HUES6 (cell line): ENCODE results near the gene HSD17B11.
"Not testable (repeated sequence)": the region's sequence is repeated elsewhere in the genome, so short reads cannot be mapped to it uniquely, and the experiment has no call there.

ENCODE experiments used
- H3K27ac ChIP-seq: 2 replicates; pipeline ENCODE4 v1.7.0; 2013; ENCODE audit warnings: low read depth, mild to moderate bottlenecking, low read length, inconsistent platforms
- H3K27me3 ChIP-seq: 2 replicates; pipeline ENCODE4 v1.6.1; 2013; ENCODE audit warnings: low read length; ENCODE audit not compliant: control insufficient read depth, insufficient read depth
- H3K36me3 ChIP-seq: 2 replicates; pipeline ENCODE4 v1.6.1; 2013; ENCODE audit warnings: low read length; ENCODE audit not compliant: control insufficient read depth, insufficient read depth
- H3K4me1 ChIP-seq: 2 replicates; pipeline ENCODE4 v1.6.1; 2013; ENCODE audit warnings: low read length; ENCODE audit not compliant: control insufficient read depth, insufficient read depth
- H3K4me3 ChIP-seq: 2 replicates; pipeline ENCODE4 v1.5.1; 2013; ENCODE audit warnings: low read depth, low read length
- H3K9ac ChIP-seq: one replicate; pipeline ENCODE4 v1.6.1; 2013; ENCODE audit warnings: mild to moderate bottlenecking, low read length
- H3K9me3 ChIP-seq: 2 replicates; pipeline ENCODE4 v1.6.1; 2013; ENCODE audit warnings: low read depth, low read length; ENCODE audit not compliant: control insufficient read depth, insufficient read depth

HSD17B11 gene

DNA sequence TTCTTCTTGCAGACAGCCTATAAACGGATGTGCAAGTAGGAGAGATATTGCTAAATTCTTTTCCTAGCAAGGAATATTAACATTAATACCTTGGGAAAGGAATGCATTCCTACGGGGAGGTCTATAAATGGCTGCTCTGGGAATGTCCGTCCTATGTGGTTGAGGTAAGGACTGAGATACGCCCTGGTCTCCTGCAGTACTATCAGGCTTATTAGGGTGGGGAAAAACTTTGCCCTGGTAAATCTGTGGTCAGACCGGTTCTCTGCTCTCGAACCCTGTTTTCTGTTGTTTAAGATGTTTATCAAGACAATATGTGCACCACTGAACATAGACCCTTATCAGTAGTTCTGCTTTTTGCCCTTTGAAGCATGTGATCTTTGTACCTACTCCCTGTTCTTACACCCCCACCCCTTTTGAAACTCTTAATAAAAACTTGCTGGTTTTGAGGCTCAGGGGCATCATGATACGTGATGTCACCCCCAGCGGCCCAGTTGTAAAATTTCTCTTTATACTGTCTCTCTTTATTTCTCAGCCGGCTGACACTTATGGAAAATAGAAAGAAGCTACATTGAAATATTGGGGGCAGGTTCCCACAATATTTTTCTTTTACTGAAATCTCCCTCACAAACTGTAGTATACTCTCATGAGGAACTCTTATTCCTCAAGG lies 6.4 kb downstream of the HSD17B11 start:
- H3K9me3 ChIP-seq: peaks cover 11% of the 10 kb centered on the region
- H3K36me3 ChIP-seq, H3K9ac ChIP-seq, H3K27ac ChIP-seq, H3K4me1 ChIP-seq, H3K27me3 ChIP-seq, H3K4me3 ChIP-seq: not testable (repeated sequence)

DNA sequence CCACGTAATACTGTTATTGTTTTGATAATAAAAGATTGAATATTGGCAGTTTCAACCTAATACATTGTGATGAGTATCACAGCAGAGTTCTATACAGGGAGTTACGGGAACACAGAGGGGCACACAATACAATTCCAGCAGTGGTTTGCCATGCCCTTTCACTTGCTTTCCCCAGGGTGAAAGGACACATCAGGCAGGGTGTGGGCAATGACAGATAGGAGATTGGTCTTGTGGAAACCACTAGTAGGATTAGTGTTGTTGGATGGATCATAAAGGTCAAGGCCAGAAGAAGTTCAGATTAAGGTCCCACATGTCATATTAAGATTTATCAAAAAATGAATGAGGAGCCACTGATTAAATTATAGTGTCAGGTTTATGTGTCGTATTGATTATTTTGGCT lies 8.1 kb downstream of the HSD17B11 start:
- Histone ChIP-seq H3K9ac (no peak overlapping the region), H3K4me3 (no peak overlapping the region), H3K27ac (no peak overlapping the region), H3K27me3 (no peaks in the 10 kb centered on the region), H3K9me3 (peaks cover 3% of the 10 kb centered on the region; the same call in 1 of the 2 replicates), H3K36me3 (peaks cover 3% of the 10 kb centered on the region), H3K4me1 (no peaks in the 10 kb centered on the region)

DNA sequence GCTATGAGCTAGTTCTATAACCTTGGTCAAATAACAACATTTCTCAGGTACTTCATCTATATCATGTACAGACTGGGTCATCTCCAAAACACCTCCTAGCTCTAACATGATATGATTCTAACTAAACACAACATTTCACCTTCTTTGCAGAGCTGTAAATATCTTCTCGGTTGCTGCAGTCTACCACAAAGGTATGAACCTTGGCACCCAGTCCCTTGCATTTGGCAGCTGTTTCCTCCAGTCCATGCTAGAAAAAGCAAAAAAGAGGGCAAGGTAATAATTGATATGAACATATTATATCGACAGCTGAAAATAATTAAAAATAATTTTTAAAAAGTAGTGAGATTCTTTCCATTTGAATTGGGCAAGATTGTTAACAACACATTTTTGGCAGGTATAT lies 8.9 kb downstream of the HSD17B11 start:
- H3K27ac ChIP-seq: no peak overlapping the region
- H3K27me3 ChIP-seq: no peaks in the 10 kb centered on the region
- peaks cover 3% of the 10 kb centered on the region for H3K36me3 ChIP-seq
- peaks cover 3% of the 10 kb centered on the region; the same call in 1 of the 2 replicates for H3K9me3 ChIP-seq
- no peaks in the 10 kb centered on the region for H3K4me1 ChIP-seq
- H3K9ac ChIP-seq: no peak overlapping the region
- H3K4me3 ChIP-seq: no peak overlapping the region

DNA sequence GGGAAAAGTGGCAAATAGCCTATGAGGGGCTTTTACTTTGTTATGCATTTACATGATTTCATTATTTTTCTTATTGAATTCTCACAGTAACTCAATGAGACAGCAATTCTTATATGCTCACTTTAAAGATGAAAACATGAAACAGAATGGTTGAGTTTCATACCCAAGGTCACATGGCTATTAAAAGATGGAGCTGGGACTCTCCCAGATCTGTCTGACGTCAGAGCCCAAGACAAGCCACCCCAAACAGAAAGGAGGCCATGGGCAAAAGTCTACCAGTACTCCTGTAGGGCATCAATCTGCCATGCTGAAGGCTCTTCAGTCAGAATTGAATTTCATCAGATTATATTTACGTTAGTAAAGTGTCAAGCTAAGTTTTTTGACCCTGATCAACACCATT lies 13.2 kb downstream of the HSD17B11 start:
- Histone ChIP-seq H3K9ac (no peak overlapping the region), H3K4me3 (no peak overlapping the region), H3K36me3 (peaks cover 3% of the 10 kb centered on the region), H3K9me3 (no peaks in the 10 kb centered on the region), H3K27me3 (no peaks in the 10 kb centered on the region), H3K27ac (no peak overlapping the region), H3K4me1 (no peaks in the 10 kb centered on the region)

DNA sequence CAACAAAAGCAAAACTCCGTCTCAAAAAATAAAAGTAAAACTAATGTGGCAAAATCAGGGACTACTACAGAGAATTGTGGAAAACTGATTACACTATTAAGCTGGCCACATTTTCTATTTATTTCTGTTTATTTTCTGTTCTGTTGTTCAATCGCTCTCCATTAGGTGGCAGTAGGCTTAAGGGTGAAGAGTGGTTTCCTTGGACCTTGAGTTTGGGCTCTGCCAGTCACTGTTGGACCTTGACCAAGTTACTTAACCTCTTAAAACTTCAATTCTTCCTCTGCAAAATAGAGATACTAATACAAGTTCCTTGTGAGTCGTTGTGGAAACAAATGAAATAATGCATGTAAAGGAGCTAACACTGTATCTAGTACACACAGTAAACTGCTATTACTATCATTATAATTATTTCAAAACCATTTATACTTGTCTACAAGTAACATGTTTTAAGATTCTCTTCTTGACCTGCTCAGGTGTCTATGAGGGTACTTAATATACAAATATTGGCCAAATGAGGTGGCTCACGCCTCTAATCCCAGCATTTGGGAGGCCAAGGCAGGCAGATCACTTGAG lies 15.2 kb downstream of the HSD17B11 start:
- no peak overlapping the region for H3K27ac ChIP-seq
- no peaks in the 10 kb centered on the region for H3K27me3 ChIP-seq
- no peak overlapping the region for H3K4me3 ChIP-seq
- H3K9me3 ChIP-seq: no peaks in the 10 kb centered on the region
- no peak overlapping the region for H3K9ac ChIP-seq
- no peaks in the 10 kb centered on the region for H3K4me1 ChIP-seq
- H3K36me3 ChIP-seq: peaks cover 7% of the 10 kb centered on the region

DNA sequence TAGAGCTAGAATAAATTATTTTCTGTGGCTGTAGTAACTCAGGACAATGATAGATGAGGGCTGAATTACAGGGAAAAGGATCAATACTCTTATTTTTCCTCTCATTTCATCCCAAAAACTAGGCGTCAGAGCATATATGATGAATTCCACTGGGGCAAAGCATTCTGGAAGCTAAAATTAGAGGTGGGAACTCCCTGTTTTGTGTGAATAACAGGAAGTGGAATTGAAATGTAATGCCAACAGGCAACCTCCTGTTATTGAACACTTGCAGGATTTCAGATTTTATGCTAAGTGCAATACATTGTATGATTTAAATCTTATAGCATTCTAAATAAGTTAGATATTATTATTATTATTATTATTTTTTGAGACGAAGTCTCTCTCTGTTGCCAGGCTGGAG lies 20.9 kb downstream of the HSD17B11 start:
- Histone ChIP-seq H3K27ac (no peak overlapping the region), H3K27me3 (no peaks in the 10 kb centered on the region), H3K4me3 (no peak overlapping the region), H3K36me3 (peaks cover 14% of the 10 kb centered on the region), H3K9me3 (0 out of 2 replicates have a peak, but pooled peaks cover 4% of the 10 kb centered on the region), H3K9ac (no peak overlapping the region), H3K4me1 (no peaks in the 10 kb centered on the region)

DNA sequence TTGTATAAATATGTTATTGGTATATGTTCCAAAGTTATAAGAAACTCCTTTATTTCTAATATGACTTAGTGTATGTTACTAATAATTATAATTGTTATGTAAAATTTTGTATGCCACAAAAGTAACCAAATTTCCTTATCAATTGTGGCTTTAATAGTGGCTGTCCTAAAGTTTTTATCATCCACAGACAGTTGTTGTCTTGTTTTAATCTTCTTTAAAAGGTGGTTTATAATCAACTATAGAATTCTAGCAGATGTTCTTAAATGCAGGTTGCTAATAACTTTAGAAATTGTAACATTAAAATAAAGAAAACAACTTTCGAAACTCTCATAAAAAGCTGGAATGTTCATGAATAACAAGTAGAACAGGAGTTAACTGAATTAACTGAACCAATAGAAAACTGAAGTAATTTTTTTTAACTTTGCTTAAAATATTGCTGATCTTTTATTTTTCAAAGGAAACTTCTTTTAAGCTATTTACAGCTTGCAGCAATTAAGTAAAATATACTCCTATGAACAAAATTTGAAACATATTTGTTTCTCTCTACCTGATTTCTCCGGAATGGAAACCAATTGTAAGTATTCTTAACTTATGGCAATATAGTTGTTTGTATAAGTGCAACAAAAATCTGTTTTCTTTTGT lies 24.3 kb downstream of the HSD17B11 start:
- H3K36me3 ChIP-seq: peaks cover 13% of the 10 kb centered on the region
- H3K27me3 ChIP-seq: no peaks in the 10 kb centered on the region
- H3K4me1 ChIP-seq: no peaks in the 10 kb centered on the region
- 0 out of 2 replicates have a peak, but pooled peaks cover 4% of the 10 kb centered on the region for H3K9me3 ChIP-seq
- H3K4me3 ChIP-seq: no peak overlapping the region
- H3K9ac ChIP-seq: no peak overlapping the region
- no peak overlapping the region for H3K27ac ChIP-seq

DNA sequence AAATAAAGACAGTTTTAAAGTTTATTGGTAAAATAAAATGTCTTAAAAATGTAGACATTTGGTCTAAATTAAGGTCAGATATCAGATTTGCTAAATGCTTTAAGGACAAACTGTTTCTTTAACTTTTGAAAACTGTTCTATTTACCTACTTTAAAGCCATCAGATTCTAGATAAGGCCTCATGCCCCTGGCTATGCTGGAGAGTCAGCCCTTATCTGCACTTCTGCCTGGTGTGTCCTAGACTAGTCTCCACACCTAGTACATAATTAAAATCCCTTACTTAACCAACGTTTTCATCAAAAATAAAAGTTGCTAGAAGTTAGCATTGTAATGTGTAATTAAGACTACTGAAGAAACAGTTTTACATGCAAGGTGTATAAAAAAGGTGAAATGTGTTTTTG lies 25.6 kb downstream of the HSD17B11 start:
- no peaks in the 10 kb centered on the region for H3K27me3 ChIP-seq
- peaks cover 7% of the 10 kb centered on the region for H3K36me3 ChIP-seq
- H3K4me1 ChIP-seq: no peaks in the 10 kb centered on the region
- H3K9ac ChIP-seq: no peak overlapping the region
- no peak overlapping the region for H3K27ac ChIP-seq
- H3K4me3 ChIP-seq: no peak overlapping the region
- H3K9me3 ChIP-seq: 0 out of 2 replicates have a peak, but pooled peaks cover 4% of the 10 kb centered on the region

DNA sequence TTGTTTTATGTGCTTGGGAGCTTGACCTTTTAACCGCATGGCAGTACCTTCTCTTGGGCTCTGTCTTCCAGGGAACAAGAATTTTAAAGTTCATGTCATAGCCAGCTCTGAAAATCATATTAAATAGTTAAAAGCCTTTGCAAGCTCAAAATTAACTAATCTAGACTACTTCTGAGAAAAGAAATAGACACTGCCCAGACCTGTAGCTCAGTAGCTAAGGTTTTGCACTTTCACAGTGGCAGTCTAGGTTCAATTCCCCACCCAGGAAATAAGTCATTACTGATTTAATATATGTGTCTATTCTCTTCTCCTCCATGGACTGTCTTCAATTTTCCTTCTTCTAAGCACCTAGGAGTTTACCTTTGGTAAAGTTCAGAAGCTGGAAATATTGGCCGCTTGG lies 27.4 kb downstream of the HSD17B11 start:
- H3K4me1 ChIP-seq: no peaks in the 10 kb centered on the region
- 0 out of 2 replicates have a peak, but pooled peaks cover 4% of the 10 kb centered on the region for H3K9me3 ChIP-seq
- no peak overlapping the region for H3K9ac ChIP-seq
- H3K4me3 ChIP-seq: no peak overlapping the region
- H3K27me3 ChIP-seq: no peaks in the 10 kb centered on the region
- peaks cover 7% of the 10 kb centered on the region for H3K36me3 ChIP-seq
- H3K27ac ChIP-seq: no peak overlapping the region

DNA sequence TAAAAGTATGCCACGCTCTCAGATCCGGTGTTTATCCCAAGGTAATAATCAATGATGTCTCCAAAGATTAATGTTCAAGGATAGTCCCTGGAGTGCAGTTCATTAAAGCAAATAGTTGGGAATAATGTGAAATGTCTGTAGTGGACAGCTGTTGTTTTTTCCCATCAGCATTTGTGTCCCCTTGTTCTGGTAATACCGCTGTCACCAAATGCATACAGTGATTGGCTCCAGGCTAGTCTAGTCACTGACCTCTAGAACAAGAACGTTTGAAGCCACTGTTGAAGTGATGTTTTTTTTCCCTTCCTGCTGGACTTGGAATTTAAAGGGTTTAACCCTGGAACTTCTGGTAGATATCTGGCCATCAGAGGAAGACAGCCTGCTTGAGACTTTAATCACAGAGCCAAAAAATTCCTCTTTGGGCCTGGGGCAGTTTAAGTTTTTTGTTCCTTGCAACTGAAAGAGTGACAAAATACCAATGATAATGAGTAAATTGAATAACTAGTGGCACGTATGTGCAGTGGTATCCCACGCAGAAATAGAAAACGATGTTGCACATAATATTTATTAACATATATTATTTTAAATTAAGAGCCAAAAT lies 30.6 kb downstream of the HSD17B11 start:
- Histone ChIP-seq H3K27me3 (no peaks in the 10 kb centered on the region), H3K4me1 (no peaks in the 10 kb centered on the region), H3K9me3 (no peaks in the 10 kb centered on the region), H3K27ac (no peak overlapping the region), H3K9ac (no peak overlapping the region), H3K36me3 (peaks cover 3% of the 10 kb centered on the region; the same call in 1 of the 2 replicates), H3K4me3 (no peak overlapping the region)

DNA sequence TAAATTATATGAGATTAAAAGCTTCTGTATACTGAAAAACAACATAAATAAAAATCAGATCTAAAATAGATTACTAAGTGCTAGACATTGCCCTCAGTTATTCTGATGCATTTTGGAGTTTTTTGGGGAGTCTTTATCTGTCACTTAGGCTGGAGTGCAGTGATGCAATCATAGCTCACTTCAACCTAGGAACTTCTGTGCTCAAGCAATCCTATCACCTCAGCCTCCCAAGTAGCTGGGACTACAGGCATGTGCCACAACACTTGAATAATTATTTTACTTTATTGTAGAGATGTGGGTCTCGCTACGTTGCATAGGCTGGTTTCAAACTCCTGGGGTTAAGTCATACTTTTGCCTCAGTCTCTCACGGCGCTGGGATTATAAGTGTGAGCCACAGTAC lies 31.7 kb downstream of the HSD17B11 start:
- no peaks in the 10 kb centered on the region for H3K36me3 ChIP-seq
- no peaks in the 10 kb centered on the region for H3K27me3 ChIP-seq
- H3K9me3 ChIP-seq: no peaks in the 10 kb centered on the region
- H3K4me3 ChIP-seq: no peak overlapping the region
- H3K9ac ChIP-seq: no peak overlapping the region
- H3K4me1 ChIP-seq: no peaks in the 10 kb centered on the region
- H3K27ac ChIP-seq: no peak overlapping the region
